Right renal cortex interstitium (tissue), 3 donors: ENCODE data around the gene TEAD1. TPM values are rescaled to one million over a fixed set of nuclear protein-coding genes. Genes with fewer than 3 reads are reported as not detected.

Experiments used
- DNase-seq, 3 donors: peaks; one replicate each; pipeline ENCODE4 v3.0.0-alpha.2; 2013; ENCODE audit warnings: low read depth in 3 of 3, low spot score in 2 of 3
- polyA plus RNA-seq, 3 donors: library from polyadenylated mRNA; unstranded; fragments of 120-200 nt; gene quantifications; one replicate each; pipeline ENCODE4 v1.2.1, GENCODE V29; 2013; ENCODE audit not compliant: insufficient read length in 3 of 3

TEAD1 gene
- polyA plus RNA-seq, 3 donors = 79.7 to 82.7 (median 80.0) TPM

DNA sequence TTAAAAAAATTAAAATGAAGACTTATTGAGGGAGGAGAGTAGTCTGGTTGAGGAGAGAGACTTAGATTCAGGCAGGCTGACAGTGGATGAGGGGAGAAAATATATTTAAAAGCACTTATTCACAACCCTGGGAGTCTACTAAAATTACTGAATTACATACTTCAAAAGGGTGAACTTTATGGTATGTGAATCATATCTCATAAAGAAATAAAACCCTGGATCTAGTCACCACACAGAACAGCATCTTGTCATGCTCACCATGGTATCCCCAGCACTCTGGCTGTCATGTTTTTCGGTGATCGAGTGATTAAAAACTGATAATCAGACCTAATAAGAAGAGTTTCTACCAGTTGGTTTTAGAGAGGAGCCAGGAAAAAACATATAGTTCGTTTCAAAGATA, 11.0 kb downstream of the TEAD1 start:
- DNase-seq = no peak

DNA sequence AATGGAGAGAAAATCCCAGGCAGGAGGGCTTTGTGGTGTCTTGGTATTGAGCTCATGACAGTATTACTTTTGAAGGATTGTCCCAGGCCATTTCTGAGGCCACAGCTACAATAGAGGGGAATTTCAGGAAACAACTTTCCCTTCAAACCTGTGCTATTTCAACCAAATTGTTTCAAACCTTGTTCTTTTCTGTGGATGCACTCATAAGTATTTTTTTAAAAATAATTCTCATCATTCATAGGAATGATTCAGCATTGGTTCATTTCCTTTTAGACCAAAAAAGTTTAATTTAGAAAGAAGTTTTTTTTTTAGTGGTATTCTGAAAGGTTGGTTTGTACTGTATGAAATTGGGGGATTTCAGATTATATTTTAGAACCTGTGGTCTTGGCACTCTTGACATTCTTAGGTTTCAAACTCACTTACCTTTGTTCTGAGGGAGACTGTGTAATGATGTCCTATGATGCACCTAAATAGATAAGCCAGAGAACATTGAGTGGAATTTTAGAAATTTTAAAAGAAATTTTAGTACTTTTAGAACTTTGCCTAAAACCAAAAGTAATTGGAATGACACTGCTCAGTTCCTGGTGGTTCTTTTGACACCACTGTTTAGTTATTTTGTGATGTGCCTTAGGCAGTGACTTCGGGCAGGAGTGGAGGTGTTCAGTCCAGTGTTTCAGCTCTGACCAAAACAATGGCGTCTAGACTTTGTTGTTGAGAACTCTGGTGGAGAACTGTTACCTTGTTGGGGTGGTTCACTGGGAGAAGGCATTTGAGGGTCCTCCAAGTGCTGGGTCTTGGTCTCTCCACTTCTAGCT, 12.2 kb downstream of the TEAD1 start:
- DNase-seq = no peak

- DNase-seq = no peak
Measured at GRCh38 chr11:12687216-12687623, 13.0 kb downstream of the TEAD1 start.

DNA sequence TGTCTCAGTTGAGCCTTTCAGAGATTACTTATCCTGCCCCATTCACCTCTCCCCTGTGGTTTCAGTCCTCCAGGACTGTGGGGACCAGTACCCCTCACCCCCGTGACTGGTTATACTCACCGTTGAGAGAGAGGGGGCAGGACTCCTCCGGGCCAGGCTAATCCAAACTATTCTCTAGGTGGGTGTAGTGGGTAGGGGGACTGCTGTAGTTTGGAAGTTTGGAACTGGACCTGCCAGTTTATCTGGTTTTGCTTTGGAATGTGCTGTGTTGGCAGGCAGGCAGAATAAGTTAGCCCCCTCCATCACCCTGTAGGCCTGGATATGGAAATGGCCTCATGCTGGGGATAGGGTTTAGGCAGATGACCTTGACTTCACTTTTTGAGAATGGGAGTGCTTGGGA, 13.5 kb downstream of the TEAD1 start:
- DNase-seq = no peak

DNA sequence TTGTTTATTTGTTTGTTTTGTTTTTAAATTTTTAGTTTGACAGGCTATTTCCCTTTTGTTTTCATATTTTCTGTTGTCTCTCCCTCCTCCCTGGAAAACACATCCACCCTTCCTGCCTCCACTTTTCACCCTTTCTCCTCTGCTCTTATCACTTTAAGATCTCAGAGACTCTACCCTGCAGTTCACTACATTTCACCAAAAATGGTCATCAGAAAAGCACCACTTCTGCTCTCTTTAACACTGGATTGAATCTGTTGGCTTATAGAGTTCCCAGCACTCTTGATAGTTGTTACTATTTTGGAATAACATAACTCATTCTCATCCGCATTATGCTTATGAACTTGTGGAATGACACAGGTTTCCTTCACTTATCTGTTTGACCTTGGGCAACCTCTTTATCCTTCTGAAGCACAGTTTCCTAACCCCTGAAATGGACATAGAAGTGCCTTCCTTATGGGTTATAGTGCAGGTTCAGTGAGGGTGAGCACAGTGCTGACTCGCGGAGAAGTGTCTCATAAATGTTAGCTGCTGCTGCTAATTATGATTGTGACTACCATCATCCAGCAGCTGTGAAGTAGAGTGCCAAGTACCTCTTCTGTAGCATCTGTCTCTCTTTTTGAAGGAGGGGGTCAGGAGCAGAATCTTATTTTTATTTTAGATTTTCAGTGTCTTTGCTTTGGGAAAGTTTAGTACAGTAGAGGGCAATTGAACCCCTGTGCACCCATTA, 15.0 kb downstream of the TEAD1 start:
- no peak for DNase-seq

DNA sequence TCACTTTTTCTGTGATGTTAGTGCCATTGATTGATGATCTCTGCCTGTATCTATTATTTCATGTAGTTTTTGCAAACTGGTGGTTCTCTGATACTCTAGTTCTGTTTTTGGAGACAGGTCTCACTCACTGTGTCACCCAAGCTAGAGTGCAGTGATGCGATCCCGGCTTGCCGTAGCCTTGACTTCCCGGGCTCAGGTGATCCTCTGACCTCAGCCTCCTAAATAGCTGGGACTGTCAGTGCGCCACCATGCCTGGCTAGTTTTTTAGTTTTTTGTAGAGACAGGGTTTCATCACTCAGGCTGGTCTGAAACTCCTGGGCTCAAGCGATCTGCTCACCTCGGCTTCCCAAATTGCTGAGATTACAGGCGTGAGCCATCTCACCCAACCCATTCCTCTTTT, 16.4 kb downstream of the TEAD1 start:
- DNase-seq = no peak

DNA sequence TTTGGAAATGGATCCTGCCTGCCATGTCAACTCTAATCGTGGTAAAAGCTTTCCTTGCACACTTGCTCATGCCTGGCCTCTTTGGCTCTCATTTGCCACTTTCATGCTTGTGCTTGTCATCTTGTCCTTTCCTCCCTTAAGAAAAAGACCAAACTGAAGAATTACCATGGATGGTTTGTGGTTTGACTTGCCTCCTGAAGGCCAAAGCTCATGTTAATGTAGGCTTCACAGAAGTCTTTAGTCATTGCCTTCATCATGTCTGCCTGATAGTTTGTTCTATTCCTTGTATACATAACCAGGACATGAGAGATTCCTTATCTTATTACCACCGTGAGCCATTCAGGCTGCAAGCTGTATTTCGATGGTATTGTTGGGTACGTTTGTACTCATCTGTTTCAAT, 17.3 kb downstream of the TEAD1 start:
- DNase-seq = no peak

- DNase-seq = peak in 2 of 3 donors; percentile 86 to 93
Measured at GRCh38 chr11:12692229-12693075, 18.2 kb downstream of the TEAD1 start.

DNA sequence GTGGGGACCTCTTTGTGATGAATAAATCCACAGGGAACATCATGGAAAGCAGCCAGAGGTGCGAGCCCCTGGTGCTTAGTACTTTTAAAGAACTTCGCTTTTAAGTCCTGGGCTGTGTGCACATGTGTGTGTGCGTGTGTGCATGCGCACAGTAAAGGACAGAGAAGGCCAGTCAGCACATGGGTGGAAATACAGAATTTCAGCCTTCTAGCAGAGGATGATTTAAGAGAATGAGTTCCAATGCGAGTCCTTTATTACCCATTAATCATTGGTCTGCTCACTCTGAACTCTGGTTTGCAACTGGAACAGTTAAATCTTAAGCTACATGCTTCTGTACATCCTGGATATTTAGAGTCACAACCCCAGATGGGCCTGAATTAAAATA, 18.9 kb downstream of the TEAD1 start:
- DNase-seq = no peak

GRCh38 chr11:12693479-12694182, 19.4 kb downstream of the TEAD1 start:
- no peak for DNase-seq

DNA sequence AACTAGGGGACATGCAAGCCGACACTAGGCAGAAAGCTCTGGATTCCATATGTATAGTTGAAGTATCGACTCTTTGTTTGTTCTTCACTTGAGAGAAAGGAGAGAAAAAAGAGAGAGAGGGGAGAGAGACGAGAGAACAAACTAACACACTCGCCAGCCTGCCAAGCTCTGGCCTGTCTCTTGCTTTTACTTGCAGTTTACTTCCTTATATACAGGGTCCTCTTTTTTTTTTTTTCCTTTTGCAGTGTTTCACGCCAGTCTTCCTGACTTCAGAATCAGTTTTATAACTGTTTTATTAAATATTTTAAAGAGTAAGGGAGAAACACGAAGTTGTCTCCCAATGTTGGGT, 19.9 kb downstream of the TEAD1 start:
- DNase-seq = no peak

DNA sequence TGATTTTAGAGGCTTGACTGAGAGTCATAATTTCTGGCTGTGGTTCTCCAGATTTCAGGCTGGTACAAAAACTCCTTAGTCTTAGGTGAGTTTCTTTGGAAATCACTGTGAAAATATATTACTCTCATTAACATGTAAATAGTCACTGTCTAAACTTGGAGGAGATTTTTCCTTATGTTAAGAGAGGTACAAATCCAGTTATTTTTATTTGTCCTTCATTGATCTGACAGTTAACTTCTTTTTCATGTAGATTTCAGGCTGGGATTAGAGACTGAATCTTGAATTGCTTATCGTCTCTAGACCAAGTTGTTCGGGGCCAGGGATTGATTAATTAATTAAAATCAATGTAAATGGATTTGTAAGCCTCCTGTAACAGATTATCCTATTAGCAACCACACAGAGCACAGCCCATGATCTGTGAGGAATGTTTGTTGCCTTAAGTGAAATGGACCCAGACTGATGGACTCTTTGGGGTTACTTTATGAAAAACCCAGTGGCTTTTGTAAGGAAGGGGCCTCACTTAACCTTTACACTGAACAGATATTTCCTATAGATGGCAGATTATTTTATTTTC, 21.1 kb downstream of the TEAD1 start:
- DNase-seq = no peak

- no peak for DNase-seq
Measured at GRCh38 chr11:12695873-12696272, 21.7 kb downstream of the TEAD1 start.

GRCh38 chr11:12696911-12697581, 22.8 kb downstream of the TEAD1 start:
- DNase-seq = no peak

GRCh38 chr11:12698048-12698447, 23.8 kb downstream of the TEAD1 start:
- no peak for DNase-seq

- DNase-seq = no peak
Measured at GRCh38 chr11:12701811-12702592, 27.8 kb downstream of the TEAD1 start.

DNA sequence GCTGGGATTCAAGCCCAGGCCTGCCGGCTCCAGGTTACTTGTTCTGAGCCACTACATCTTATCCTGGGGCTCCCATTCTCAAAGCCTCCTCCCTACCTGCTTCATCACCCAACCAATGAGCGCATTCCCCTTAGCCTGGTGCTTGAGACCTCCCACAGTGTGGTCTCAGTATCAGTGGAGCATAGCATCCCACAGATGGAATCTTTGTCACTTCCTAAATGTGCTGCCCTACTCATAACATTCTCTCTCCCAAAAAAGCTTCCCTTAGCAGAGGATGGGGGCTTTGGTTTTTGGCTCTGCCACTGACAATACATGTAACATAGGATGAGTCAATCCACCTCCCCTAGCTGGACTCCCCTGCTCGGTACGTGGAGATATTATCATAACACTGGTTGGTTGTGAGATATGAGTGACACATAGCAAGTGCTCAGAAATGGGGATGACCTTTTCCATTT, 28.8 kb downstream of the TEAD1 start:
- DNase-seq = no peak

GRCh38 chr11:12704049-12704448, 29.8 kb downstream of the TEAD1 start:
- no peak for DNase-seq

- no peak for DNase-seq
Measured at GRCh38 chr11:12705874-12706273, 31.7 kb downstream of the TEAD1 start.
